H9 (cell line): ENCODE data around the gene AANAT. TPM values are rescaled to one million over a fixed set of nuclear protein-coding genes. Genes with fewer than 3 reads are reported as not detected.

Source experiments
- DNase-seq: peaks from one replicate; pipeline ENCODE4 v3.0.0-alpha.2; 2017
- H2AFZ ChIP-seq: one replicate; pipeline ENCODE4 v1.6.1; 2013; ENCODE audit warnings: mild to moderate bottlenecking, low read length, control low read depth, moderate library complexity
- H2AK5ac ChIP-seq: 2 replicates; pipeline ENCODE4 v1.6.1; 2013; ENCODE audit warnings: low read length, control low read depth, mixed read lengths; ENCODE audit not compliant: insufficient read length
- H2BK120ac ChIP-seq: one replicate; pipeline ENCODE4 v1.6.1; 2013; ENCODE audit warnings: low read depth, mild to moderate bottlenecking, low read length, control low read depth, inconsistent platforms; ENCODE audit not compliant: poor library complexity, severe bottlenecking
- H2BK12ac ChIP-seq: 2 replicates; pipeline ENCODE4 v1.6.1; 2013; ENCODE audit warnings: low read length, control low read depth, mixed read lengths, low read depth; ENCODE audit not compliant: insufficient read length
- H2BK15ac ChIP-seq: 2 replicates; pipeline ENCODE4 v1.6.1; 2013; ENCODE audit warnings: low read depth, low read length, control low read depth
- H2BK20ac ChIP-seq: one replicate; pipeline ENCODE4 v1.6.1; 2013; ENCODE audit warnings: low read depth, mild to moderate bottlenecking, low read length, control low read depth, inconsistent platforms; ENCODE audit not compliant: poor library complexity, severe bottlenecking
- H2BK5ac ChIP-seq: 2 replicates; pipeline ENCODE4 v1.6.1; 2013; ENCODE audit warnings: low read length, control low read depth, mixed read lengths; ENCODE audit not compliant: insufficient read length
- H3K14ac ChIP-seq: 2 replicates; pipeline ENCODE4 v1.6.1; 2013; ENCODE audit warnings: low read length, control low read depth; ENCODE audit not compliant: insufficient read depth
- H3K18ac ChIP-seq: 2 replicates; pipeline ENCODE4 v1.6.1; 2013; ENCODE audit warnings: low read depth, mild to moderate bottlenecking, mixed read lengths, low read length, control low read depth; ENCODE audit not compliant: insufficient read length
- H3K23ac ChIP-seq: 2 replicates; pipeline ENCODE4 v1.6.1; 2013; ENCODE audit warnings: low read length, control low read depth, mixed read lengths, low read depth; ENCODE audit not compliant: insufficient read length
- H3K23me2 ChIP-seq: 2 replicates; pipeline ENCODE4 v1.6.1; 2013; ENCODE audit warnings: low read depth, mild to moderate bottlenecking, mixed read lengths, low read length, control low read depth; ENCODE audit not compliant: insufficient read length, poor library complexity, severe bottlenecking
- H3K27ac ChIP-seq: 2 replicates; pipeline ENCODE4 v1.5.1; 2013; ENCODE audit warnings: low read length, control low read depth, mixed read lengths, low read depth; ENCODE audit not compliant: insufficient read length
- H3K27me3 ChIP-seq: 2 replicates; pipeline ENCODE4 v1.6.1; 2013; ENCODE audit warnings: low read length, control low read depth, inconsistent platforms; ENCODE audit not compliant: insufficient read depth
- H3K4ac ChIP-seq: 2 replicates; pipeline ENCODE4 v1.6.1; 2013; ENCODE audit warnings: low read depth, mild to moderate bottlenecking, control low read depth, inconsistent platforms, low read length, moderate library complexity
- H3K4me1 ChIP-seq: 2 replicates; pipeline ENCODE4 v1.6.1; 2013; ENCODE audit warnings: low read length, control low read depth, inconsistent platforms; ENCODE audit not compliant: insufficient read depth
- H3K4me2 ChIP-seq: 2 replicates; pipeline ENCODE4 v1.6.1; 2013; ENCODE audit warnings: low read length, control low read depth, mixed read lengths; ENCODE audit not compliant: insufficient read length, insufficient read depth
- H3K56ac ChIP-seq: 2 replicates; pipeline ENCODE4 v1.6.1; 2013; ENCODE audit warnings: low read depth, mild to moderate bottlenecking, mixed read lengths, low read length, control low read depth; ENCODE audit not compliant: insufficient read length
- H3K79me1 ChIP-seq: 2 replicates; pipeline ENCODE4 v1.6.1; 2013; ENCODE audit warnings: low read depth, mild to moderate bottlenecking, moderate library complexity, low read length, control low read depth, inconsistent platforms; ENCODE audit not compliant: insufficient read depth, poor library complexity, severe bottlenecking
- H3K79me2 ChIP-seq: 2 replicates; pipeline ENCODE4 v1.6.1; 2013; ENCODE audit warnings: low read length, control low read depth, inconsistent platforms; ENCODE audit not compliant: insufficient read depth
- H3K9ac ChIP-seq: 2 replicates; pipeline ENCODE4 v1.6.1; 2013; ENCODE audit warnings: low read length, control low read depth, mixed read lengths; ENCODE audit not compliant: insufficient read length; ENCODE audit errors: extremely low read depth
- H3K9me3 ChIP-seq: one replicate; pipeline ENCODE4 v1.6.1; 2013; ENCODE audit warnings: low read depth, low read length, inconsistent platforms; ENCODE audit not compliant: control insufficient read depth
- H3T11ph ChIP-seq: one replicate; pipeline ENCODE4 v1.6.1; 2013; ENCODE audit warnings: mild to moderate bottlenecking, low read length, control low read depth, inconsistent platforms
- H4K20me1 ChIP-seq: one replicate; pipeline ENCODE4 v1.6.1; 2013; ENCODE audit not compliant: control insufficient read depth, insufficient read length, insufficient read depth
- H4K5ac ChIP-seq: 2 replicates; pipeline ENCODE4 v1.6.1; 2013; ENCODE audit warnings: low read depth, mild to moderate bottlenecking, mixed read lengths, low read length, control low read depth; ENCODE audit not compliant: insufficient read length
- H4K8ac ChIP-seq: replicated peaks from 2 replicates; pipeline ENCODE4 v1.6.1; 2013; ENCODE audit warnings: low read length, control low read depth, mixed read lengths, low read depth; ENCODE audit not compliant: insufficient read length
- H4K91ac ChIP-seq: 2 replicates; pipeline ENCODE4 v1.6.1; 2013; ENCODE audit warnings: low read depth, mild to moderate bottlenecking, moderate library complexity, mixed read lengths, low read length, control low read depth; ENCODE audit not compliant: insufficient read length
- H3K27ac Mint-ChIP-seq, 3 experiments: 2 replicates in 2 of 3; 3 replicates in 1 of 3; pipeline ENCODE4 v1.8.0; 2020 to 2021; ENCODE audit warnings: mixed read lengths in 3 of 3, mild to moderate bottlenecking in 1 of 3, moderate library complexity in 1 of 3
- H3K27me3 Mint-ChIP-seq: 2 replicates; pipeline ENCODE4 v1.8.0; 2021; ENCODE audit warnings: low read depth, mild to moderate bottlenecking, moderate library complexity, mixed read lengths
- H3K36me3 Mint-ChIP-seq, 3 experiments: 2 replicates in 2 of 3; 3 replicates in 1 of 3; pipeline ENCODE4 v1.8.0; 2020 to 2021; ENCODE audit warnings: low read depth in 3 of 3, mixed read lengths in 3 of 3; ENCODE audit not compliant: insufficient read depth in 1 of 3
- H3K4me1 Mint-ChIP-seq, 2 experiments: 2 replicates each; pipeline ENCODE4 v1.8.0; 2020; ENCODE audit warnings: mixed read lengths in 2 of 2
- H3K4me3 Mint-ChIP-seq, 2 experiments: 2 replicates in 1 of 2; 3 replicates in 1 of 2; pipeline ENCODE4 v1.8.0; 2020 to 2021; ENCODE audit warnings: mild to moderate bottlenecking in 2 of 2, mixed read lengths in 2 of 2, moderate library complexity in 1 of 2
- H3K9me3 Mint-ChIP-seq, 2 experiments: 2 replicates in 1 of 2; 3 replicates in 1 of 2; pipeline ENCODE4 v1.8.0; 2020; ENCODE audit warnings: mild to moderate bottlenecking in 2 of 2, mixed read lengths in 2 of 2, moderate library complexity in 1 of 2
- CTCF ChIP-seq: fragments of 200-600 bp; sonication (generic); conservative IDR thresholded peaks from 3 replicates; pipeline ENCODE4 v1.8.0; 2021; ENCODE audit warnings: antibody characterized with exemption, mild to moderate bottlenecking
- WGBS: extraction: QIAGEN DNeasy Blood & Tissue Kit; methylation state at CpG from one replicate; pipeline ENCODE4 v1.1.7; 2013; ENCODE audit warnings: missing lambda C conversion rate, low lambda C conversion rate, mixed read lengths; ENCODE audit not compliant: insufficient read length; ENCODE audit errors: extremely low coverage; 5-methylcytosine and 5-hydroxymethylcytosine counted together
- total RNA-seq: library from RNA; stranded (reverse); gene quantifications from 2 replicates; pipeline ENCODE4 v1.2.1, GENCODE V29; 2021

The AANAT gene
- total RNA-seq, 1 experiment from 2014 or later = 0.55 TPM

GRCh38 chr17:76452127-76452659, 15.2 kb upstream of the AANAT start:
- Histone ChIP-seq H3K23ac (no peak overlapping the region), H3K14ac (0 out of 2 replicates have a peak overlapping the region, but pooled peaks have one; percentile 57), H4K8ac (no peak overlapping the region), H4K91ac (no peak overlapping the region), H2BK15ac (no peak overlapping the region), H3T11ph (no peak overlapping the region), H2BK12ac (no peak overlapping the region), H3K9me3 (no peaks in the 10 kb centered on the region), H3K4ac (no peak overlapping the region), H3K79me1 (no peaks in the 10 kb centered on the region), H3K9ac (peak overlapping the region; percentile 15), H3K4me2 (peak overlapping the region; percentile 74), H3K23me2 (peaks cover 7% of the 10 kb centered on the region), H3K27ac (no peak overlapping the region), H2BK120ac (no peak overlapping the region), H2AFZ (no peak overlapping the region), H3K56ac (no peak overlapping the region), H3K27me3 (no peaks in the 10 kb centered on the region), H2AK5ac (no peak overlapping the region), H2BK20ac (no peak overlapping the region), H3K4me1 (peaks cover 14% of the 10 kb centered on the region; the same call in 1 of the 2 replicates), H4K20me1 (no peaks in the 10 kb centered on the region), H3K79me2 (peaks cover 40% of the 10 kb centered on the region; the same call in 1 of the 2 replicates), H2BK5ac (no peak overlapping the region), H3K18ac (no peak overlapping the region), H4K5ac (no peak overlapping the region)
- Mint-ChIP-seq H3K4me3 (peak overlapping the region; percentile 88 to 95), H3K9me3 (no peaks in the 10 kb centered on the region), H3K4me1 (peaks cover 44 to 45% of the 10 kb centered on the region in 2 experiments), H3K36me3 (no peaks in the 10 kb centered on the region), H3K27me3 (no peaks in the 10 kb centered on the region), H3K27ac (peak overlapping the region in 1 of 3 experiments; percentile 79; a peak in 2 of 7 replicates)
- no peak for TF ChIP-seq CTCF
- no CpG with 5 or more reads among the region's 29 CpGs for WGBS
- DNase-seq = no peak
